ENCODE measurements around the gene CNTD1. TPM values are rescaled to one million over a fixed set of nuclear protein-coding genes. Genes with fewer than 3 reads are reported as not detected.
"Not testable (repeated sequence)": the region's sequence is repeated elsewhere in the genome, so short reads cannot be mapped to it uniquely, and the experiment has no call there.

CNTD1 gene
- total RNA-seq, 1 experiment from 2014 or later, result 1.1 TPM

DNA sequence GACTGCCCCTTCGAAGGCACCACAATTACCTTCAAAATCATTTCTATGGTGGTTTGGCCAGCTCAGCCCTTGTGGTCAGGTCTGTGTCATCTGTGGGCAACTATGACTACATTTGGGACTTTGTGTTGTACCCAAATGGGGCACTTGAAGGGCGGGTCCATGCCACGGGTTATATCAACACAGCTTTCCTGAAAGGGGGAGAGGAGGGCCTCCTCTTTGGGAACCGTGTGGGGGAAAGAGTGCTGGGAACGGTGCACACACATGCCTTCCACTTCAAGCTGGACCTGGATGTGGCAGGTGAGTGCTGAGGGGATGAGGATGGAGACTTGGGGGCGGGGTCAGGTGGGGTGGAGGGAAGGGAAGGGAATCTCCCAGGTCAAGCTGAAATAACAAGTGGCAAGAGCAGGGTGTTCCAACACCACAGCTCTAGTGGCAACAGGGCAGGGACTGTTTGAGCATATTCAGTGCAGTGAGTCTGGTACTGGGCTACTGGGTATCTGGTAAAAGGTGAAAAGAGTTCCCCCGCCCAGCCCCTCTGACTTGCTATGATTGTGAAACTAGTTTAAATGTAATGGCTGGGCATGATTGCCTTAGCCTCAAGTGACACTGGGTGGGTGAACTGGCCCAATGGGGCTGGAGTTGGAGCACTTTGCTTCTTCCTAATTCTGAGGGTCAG is 47.4 kb downstream of the CNTD1 start:
- DNase-seq (ENCODE audit: low read depth), result peak; percentile 44

DNA sequence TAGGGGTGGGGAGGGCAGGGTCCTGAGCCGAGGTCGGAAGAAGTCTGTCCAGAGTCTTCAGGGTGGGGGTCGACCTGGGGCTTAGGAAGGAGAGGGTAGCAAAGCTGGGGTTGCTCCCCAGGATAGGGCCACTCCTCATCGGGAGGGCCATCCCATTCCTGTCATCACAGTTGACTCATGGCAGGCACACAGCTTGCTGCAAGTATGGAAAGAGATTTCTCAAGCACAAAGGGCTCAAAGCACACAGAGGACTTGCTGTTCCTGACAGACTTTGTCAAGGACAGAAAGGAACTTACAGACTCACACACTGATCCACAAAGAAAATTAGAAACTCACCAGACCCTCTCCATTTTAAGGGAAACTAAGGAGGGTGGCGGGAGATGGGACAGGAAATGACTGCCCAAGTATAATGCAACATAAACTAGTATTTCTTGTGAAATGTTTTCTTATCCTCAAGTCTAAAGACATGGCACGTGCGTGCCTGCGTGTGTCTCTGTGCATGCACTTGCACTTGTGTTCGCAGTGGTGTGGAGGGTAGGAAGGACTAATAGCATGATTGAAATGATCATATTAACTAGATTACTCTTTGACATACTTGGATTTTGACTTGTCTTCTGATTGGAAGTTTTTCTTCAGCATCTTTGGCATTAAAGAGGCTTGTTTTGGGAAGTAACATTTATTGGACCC is 48.1 kb downstream of the CNTD1 start:
- DNase-seq (ENCODE audit: low read depth), result no peak

DNA sequence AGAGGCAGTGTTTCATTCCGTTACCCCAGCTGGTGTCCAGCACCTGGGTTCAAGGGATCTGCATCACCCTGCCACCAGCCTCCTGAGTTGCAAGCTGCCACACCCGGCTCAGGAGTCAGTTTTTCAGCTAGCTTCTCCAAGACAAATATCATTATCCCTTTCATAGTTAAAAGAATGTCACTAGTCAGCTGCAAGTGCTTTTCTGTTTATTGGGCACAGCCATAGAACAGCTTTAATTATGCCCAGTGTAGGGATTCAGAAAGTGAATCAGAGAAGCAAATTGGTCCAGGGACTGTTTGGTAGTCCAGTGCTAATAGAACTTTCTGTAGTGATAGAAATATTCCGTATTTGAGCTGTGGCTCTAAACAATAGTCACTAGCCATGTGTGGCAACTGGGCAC is 49.4 kb downstream of the CNTD1 start:
- DNase-seq (ENCODE audit: low read depth), result no peak

DNA sequence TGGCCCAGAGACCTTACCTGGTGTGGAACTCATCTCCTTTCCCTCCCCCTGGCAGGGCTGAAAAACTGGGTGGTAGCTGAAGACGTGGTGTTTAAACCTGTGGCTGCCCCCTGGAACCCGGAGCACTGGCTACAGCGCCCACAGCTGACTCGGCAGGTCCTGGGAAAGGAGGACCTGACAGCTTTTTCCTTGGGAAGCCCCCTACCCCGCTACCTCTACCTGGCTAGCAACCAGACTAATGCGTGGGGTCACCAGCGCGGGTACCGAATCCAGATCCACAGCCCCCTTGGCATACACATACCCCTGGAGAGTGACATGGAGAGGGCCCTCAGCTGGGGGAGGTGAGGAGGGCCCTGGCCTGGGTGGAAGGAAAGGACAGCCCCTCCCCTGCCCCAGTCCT is 50.4 kb downstream of the CNTD1 start:
- no peak for DNase-seq (ENCODE audit: low read depth)

DNA sequence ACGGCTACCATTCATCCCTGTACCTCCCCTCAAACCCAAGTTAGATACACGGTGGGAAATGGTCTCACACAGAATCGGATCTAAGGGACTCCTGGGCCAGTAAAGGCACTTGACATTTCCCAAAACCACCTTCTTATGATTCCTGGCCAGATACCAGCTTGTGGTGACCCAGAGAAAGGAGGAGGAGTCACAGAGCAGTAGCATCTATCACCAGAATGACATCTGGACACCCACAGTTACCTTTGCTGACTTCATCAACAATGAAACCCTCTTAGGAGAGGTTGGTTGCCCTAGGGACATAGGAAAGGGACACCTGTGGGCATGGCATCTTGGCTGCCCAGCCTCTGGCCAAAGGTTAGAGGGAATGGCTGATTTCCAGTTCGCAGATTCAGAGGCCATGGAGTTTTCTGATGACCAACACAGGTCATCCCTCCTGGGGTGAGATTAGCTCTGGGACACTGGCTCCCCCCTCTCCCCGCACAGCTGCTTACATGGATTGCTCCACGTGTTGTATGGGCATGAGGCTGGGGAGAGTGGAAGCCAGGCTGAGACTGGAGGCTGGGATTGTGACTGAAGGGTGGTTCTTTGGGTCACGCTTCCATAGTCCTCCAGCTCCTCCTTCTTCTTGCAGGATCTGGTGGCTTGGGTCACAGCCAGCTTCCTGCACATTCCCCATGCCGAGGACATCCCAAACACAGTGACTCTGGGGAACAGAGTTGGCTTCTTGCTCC is 51.0 kb downstream of the CNTD1 start:
- DNase-seq (ENCODE audit: low read depth), result peak; percentile 27

DNA sequence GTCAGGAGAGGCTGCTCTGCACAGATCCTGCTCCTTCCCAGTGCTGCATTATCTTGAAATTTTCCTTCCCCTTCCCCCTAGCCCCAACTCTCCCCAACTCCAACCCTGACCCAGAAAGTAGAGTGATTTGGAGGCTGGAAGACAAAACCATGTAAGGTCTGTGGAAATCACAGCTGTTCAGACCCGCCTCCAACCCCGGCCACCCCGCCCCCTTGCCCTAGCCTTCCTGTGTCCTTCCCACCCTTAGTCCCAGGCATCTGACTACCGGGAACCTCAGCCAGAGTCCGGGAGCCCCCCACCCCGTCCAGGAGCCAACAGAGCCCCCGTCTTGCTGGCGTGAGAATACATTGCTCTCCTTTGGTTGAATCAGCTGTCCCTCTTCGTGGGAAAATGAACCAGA is 52.3 kb downstream of the CNTD1 start, which contains the start of gene AOC3:
AOC3 (plus strand) TSS at position 246 of the 400 bp plus-strand sequence; CDS start at position 391, 145 bp downstream.
- no peak for DNase-seq (ENCODE audit: low read depth)

DNA sequence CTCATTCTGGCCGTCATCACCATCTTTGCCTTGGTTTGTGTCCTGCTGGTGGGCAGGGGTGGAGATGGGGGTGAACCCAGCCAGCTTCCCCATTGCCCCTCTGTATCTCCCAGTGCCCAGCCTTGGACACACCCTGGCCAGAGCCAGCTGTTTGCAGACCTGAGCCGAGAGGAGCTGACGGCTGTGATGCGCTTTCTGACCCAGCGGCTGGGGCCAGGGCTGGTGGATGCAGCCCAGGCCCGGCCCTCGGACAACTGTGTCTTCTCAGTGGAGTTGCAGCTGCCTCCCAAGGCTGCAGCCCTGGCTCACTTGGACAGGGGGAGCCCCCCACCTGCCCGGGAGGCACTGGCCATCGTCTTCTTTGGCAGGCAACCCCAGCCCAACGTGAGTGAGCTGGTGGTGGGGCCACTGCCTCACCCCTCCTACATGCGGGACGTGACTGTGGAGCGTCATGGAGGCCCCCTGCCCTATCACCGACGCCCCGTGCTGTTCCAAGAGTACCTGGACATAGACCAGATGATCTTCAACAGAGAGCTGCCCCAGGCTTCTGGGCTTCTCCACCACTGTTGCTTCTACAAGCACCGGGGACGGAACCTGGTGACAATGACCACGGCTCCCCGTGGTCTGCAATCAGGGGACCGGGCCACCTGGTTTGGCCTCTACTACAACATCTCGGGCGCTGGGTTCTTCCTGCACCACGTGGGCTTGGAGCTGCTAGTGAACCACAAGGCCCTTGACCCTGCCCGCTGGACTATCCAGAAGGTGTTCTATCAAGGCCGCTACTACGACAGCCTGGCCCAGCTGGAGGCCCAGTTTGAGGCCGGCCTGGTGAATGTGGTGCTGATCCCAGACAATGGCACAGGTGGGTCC is 52.9 kb downstream of the CNTD1 start:
- DNase-seq (ENCODE audit: low read depth), result not testable (repeated sequence)

DNA sequence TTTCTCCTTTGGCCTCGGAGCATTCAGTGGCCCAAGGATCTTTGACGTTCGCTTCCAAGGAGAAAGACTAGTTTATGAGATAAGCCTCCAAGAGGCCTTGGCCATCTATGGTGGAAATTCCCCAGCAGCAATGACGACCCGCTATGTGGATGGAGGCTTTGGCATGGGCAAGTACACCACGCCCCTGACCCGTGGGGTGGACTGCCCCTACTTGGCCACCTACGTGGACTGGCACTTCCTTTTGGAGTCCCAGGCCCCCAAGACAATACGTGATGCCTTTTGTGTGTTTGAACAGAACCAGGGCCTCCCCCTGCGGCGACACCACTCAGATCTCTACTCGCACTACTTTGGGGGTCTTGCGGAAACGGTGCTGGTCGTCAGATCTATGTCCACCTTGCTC is 53.7 kb downstream of the CNTD1 start:
- no peak for DNase-seq (ENCODE audit: low read depth)

DNA sequence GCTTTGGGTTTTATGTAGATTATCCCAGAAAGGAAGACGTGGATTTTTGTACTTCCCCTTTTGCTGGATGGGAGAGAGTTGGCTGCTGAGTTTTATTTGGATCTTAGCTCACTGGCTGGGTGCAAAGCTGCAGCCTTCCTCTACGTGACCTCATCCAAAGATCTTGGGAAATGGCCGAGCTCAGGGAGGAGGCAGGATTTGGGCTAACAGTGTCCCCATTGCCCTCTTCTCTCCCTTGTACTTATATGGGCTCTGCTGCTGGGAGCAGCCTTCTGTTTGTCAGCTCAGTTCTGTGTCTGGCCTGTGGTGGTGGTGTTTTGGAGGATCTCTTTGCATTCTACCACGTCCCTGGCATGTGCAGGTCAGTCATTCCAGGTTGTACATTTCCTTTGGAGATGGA is 54.3 kb downstream of the CNTD1 start:
- DNase-seq (ENCODE audit: low read depth), result no peak

DNA sequence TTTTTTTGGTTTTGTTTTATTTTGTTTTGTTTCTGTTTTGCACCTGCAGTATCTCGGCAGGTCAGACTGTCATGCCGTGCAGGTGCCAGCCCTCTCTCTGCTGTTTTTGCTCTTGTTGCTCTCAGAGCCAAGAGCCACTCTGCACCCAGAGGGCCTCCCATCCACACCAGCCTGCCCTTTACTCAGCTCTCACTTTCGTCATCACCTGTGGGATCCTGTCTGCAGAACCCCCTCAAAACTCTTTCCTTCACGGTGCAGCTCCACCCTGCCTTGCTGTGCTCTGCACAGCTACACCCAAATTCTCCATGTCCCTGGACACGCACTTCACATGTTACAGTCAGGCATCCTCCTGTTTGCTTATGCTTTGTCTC is 54.9 kb downstream of the CNTD1 start:
- no peak for DNase-seq (ENCODE audit: low read depth)

DNA sequence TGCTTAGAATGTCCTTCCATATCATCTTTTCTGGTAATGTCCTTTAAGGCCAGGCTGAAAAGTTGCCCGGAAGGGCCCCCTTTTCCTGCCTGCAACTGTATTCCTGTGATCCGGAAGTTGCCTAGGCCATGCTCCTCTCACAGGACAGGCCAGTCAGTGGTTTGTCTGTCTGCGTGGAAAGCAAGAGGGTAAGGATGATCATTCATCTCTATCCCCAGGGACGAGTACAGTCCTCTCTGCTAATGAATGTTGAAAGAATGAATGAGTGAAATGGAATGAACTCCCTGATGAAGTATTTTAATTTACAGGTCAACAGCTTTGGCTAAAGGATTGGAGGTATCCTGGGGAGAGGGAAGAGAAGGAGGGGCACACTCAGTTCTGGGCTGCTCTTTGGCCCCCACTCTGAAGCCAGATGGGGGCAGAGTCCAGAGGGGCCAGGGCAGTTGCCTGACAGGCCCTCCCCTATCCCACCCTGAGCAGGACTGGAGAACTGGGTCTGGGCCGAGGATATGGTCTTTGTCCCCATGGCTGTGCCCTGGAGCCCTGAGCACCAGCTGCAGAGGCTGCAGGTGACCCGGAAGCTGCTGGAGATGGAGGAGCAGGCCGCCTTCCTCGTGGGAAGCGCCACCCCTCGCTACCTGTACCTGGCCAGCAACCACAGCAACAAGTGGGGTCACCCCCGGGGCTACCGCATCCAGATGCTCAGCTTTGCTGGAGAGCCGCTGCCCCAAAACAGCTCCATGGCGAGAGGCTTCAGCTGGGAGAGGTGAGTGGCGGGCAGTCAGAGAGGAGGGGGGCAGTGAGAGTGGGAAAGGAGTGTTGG is 55.5 kb downstream of the CNTD1 start:
- no peak for DNase-seq (ENCODE audit: low read depth)

DNA sequence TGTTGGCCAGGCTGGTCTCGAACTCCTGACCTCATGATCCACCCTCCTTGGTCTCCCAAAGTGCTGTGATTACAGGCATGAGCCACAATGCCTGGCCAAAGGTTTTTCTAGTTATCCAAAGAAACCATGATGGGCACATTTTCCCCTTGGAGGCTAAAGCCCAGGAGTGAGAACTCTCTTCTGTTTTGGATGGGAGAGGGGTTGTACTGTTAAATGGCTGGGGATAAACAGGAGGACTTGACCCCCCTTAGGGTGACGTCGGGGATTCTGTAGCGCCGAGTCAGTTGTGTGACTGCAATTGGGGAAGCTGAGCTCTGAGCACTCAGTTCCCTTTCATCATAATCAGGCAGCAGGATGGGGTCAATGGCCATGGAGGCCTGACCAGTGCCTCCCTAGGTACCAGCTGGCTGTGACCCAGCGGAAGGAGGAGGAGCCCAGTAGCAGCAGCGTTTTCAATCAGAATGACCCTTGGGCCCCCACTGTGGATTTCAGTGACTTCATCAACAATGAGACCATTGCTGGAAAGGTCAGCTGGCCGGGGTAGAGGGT is 56.5 kb downstream of the CNTD1 start:
- no peak for DNase-seq (ENCODE audit: low read depth)

DNA sequence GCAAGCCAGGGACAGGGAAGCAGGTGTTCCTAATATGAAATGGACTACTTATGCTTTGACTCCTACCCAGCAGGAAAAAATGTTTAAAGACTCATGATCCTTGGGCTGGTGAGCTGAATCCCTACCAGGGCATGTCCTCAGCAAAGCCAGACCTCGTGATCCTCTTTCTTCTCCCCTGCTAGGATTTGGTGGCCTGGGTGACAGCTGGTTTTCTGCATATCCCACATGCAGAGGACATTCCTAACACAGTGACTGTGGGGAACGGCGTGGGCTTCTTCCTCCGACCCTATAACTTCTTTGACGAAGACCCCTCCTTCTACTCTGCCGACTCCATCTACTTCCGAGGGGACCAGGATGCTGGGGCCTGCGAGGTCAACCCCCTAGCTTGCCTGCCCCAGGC is 57.4 kb downstream of the CNTD1 start:
- not testable (repeated sequence) for DNase-seq (ENCODE audit: low read depth)

DNA sequence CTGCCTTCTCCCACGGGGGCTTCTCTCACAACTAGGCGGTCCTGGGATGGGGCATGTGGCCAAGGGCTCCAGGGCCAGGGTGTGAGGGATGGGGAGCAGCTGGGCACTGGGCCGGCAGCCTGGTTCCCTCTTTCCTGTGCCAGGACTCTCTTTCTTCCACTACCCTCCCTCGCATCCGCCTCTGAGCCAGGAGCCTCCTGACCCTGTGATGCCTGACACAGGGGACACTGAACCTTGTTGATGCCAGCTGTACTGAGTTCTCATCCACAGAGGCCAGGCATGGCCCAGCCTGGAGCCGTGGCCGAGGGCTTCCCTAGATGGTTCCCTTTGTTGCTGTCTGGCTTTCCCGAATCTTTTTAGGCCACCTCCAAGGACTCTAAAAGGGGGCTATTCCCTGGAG is 57.9 kb downstream of the CNTD1 start:
- not testable (repeated sequence) for DNase-seq (ENCODE audit: low read depth)

DNA sequence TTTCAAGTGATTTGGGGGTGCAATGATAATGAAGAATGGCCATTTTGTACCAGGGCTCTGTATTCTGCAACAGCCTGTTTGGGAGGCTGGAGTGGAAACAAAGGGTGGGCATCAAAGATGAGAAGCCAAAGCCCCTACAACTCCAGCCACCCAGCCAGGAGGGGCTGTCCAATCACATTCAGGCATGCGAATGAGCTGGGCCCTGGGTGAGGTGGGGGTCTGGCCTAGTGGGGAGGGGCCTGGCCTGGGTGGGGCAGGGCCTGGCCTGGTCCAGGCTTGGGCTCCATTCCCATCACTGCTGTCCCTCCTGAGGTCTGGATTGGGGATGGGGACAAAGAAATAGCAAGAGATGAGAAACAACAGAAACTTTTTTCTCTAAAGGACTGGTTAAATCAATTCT is 58.7 kb downstream of the CNTD1 start:
- no peak for DNase-seq (ENCODE audit: low read depth)

Other genes starting within 250 kb of the CNTD1 start
- 0.68 and 1.4 TPM in 2 replicates for gene HSD17B1, start 245.9 kb upstream of the CNTD1 start, total RNA-seq (2014; rRNA removed; shearing (Covaris generic))
- 13.8 and 17.8 TPM in 2 replicates for gene COASY, start 236.7 kb upstream of the CNTD1 start, total RNA-seq (2014; rRNA removed; shearing (Covaris generic))
- 28.1 and 29.7 TPM in 2 replicates for gene MLX, start 231.8 kb upstream of the CNTD1 start, total RNA-seq (2014; rRNA removed; shearing (Covaris generic))
- gene PSMC3IP, start 221.1 kb upstream of the CNTD1 start, total RNA-seq (2014; rRNA removed; shearing (Covaris generic)), result 18.7 and 25.0 TPM in 2 replicates
- gene RETREG3, start 189.5 kb upstream of the CNTD1 start, total RNA-seq (2014; rRNA removed; shearing (Covaris generic)), result 25.4 and 28.7 TPM in 2 replicates
- gene TUBG1, start 189.2 kb upstream of the CNTD1 start, total RNA-seq (2014; rRNA removed; shearing (Covaris generic)), result 128 and 148 TPM in 2 replicates
- gene TUBG2, start 139.6 kb upstream of the CNTD1 start, total RNA-seq (2014; rRNA removed; shearing (Covaris generic)), result 19.9 and 21.6 TPM in 2 replicates
- gene PLEKHH3, start 121.9 kb upstream of the CNTD1 start, total RNA-seq (2014; rRNA removed; shearing (Covaris generic)), result 9.9 and 12.5 TPM in 2 replicates
- 1.4 and 2.0 TPM in 2 replicates for gene CCR10, start 117.0 kb upstream of the CNTD1 start, total RNA-seq (2014; rRNA removed; shearing (Covaris generic))
- 9.6 and 10.2 TPM in 2 replicates for gene CNTNAP1, start 116.3 kb upstream of the CNTD1 start, total RNA-seq (2014; rRNA removed; shearing (Covaris generic))
- 8.5 and 9.7 TPM in 2 replicates for gene EZH1, start 53.8 kb upstream of the CNTD1 start, total RNA-seq (2014; rRNA removed; shearing (Covaris generic))
- 1.4 and 2.4 TPM in 2 replicates for gene RAMP2, start 37.6 kb upstream of the CNTD1 start, total RNA-seq (2014; rRNA removed; shearing (Covaris generic))
- gene VPS25, start 25.4 kb upstream of the CNTD1 start, total RNA-seq (2014; rRNA removed; shearing (Covaris generic)), result 106 and 117 TPM in 2 replicates
- 0.20 and 0.24 TPM in 2 replicates for gene WNK4, start 18.3 kb upstream of the CNTD1 start, total RNA-seq (2014; rRNA removed; shearing (Covaris generic))
- 102 and 119 TPM in 2 replicates for gene COA3, start 157 bp upstream of the CNTD1 start, total RNA-seq (2014; rRNA removed; shearing (Covaris generic))
- 65.8 and 75.1 TPM in 2 replicates for gene BECN1, start 25.4 kb downstream of the CNTD1 start, total RNA-seq (2014; rRNA removed; shearing (Covaris generic))
- 74.4 and 96.1 TPM in 2 replicates for gene PSME3, start 34.5 kb downstream of the CNTD1 start, total RNA-seq (2014; rRNA removed; shearing (Covaris generic))
- 0.10 and 0.36 TPM in 2 replicates for gene AOC2, start 45.7 kb downstream of the CNTD1 start, total RNA-seq (2014; rRNA removed; shearing (Covaris generic))
- gene AOC3, start 52.3 kb downstream of the CNTD1 start, total RNA-seq (2014; rRNA removed; shearing (Covaris generic)), result 0.10 TPM in 1 of 2 replicates, not detected in the other
- gene G6PC1, start 101.9 kb downstream of the CNTD1 start, total RNA-seq (2014; rRNA removed; shearing (Covaris generic)), result not detected in 2 replicates
- 20.3 and 22.7 TPM in 2 replicates for gene AARSD1, start 165.6 kb downstream of the CNTD1 start, total RNA-seq (2014; rRNA removed; shearing (Covaris generic))
- 2.0 and 2.3 TPM in 2 replicates for gene PTGES3L, start 181.2 kb downstream of the CNTD1 start, total RNA-seq (2014; rRNA removed; shearing (Covaris generic))
- gene RUNDC1, start 181.7 kb downstream of the CNTD1 start, total RNA-seq (2014; rRNA removed; shearing (Covaris generic)), result 4.7 and 5.0 TPM in 2 replicates
- gene RPL27, start 199.6 kb downstream of the CNTD1 start, total RNA-seq (2014; rRNA removed; shearing (Covaris generic)), result 1,798 and 1,894 TPM in 2 replicates
- 26.7 and 43.8 TPM in 2 replicates for gene IFI35, start 207.9 kb downstream of the CNTD1 start, total RNA-seq (2014; rRNA removed; shearing (Covaris generic))
- gene VAT1, start 223.5 kb downstream of the CNTD1 start, total RNA-seq (2014; rRNA removed; shearing (Covaris generic)), result 97.0 and 112 TPM in 2 replicates
- gene RND2, start 226.4 kb downstream of the CNTD1 start, total RNA-seq (2014; rRNA removed; shearing (Covaris generic)), result not detected in 2 replicates

Measured in RPMI7951 (cell line).